ENCODE measurements around the gene TFEC.
"Not testable (repeated sequence)": the region's sequence is repeated elsewhere in the genome, so short reads cannot be mapped to it uniquely, and the experiment has no call there.

TFEC gene

DNA sequence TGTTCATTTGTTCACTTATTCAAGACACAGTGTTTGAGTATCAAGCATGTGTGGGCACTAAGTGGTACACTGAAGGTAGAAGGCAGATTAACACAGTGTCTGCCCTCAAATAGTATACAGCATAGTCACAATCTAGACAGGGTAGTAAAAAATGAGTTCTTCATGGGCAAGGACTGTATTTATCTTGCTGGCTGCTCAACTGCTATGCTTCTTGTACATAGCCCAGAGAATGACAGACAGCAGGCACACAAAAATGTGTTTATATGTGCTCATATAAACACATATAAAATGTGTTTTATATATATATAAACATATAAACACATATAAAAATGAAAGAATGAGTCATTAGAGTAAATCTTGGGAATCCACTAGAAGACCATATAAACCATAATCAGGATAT, 43.1 kb downstream of the TFEC start:
- no peak for DNase-seq

DNA sequence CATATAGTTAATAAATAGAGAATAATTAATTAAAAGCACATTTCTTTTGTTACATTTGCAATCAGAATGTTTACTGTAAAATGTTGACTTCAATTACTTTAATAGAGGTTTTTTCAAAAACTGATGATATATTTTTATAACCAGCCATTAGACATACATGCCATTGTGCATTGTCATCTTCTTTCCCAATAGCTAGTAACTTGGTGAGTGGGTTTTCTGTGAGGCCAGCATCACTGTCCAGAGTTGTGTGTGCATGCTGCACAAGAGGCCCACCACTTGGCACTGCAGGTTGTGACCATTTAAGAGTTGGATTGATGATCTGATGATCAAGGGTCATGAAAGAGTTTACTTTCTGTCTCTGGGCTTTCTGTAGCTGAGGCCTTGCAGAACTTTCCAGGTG, 46.5 kb downstream of the TFEC start:
- no peak for DNase-seq

DNA sequence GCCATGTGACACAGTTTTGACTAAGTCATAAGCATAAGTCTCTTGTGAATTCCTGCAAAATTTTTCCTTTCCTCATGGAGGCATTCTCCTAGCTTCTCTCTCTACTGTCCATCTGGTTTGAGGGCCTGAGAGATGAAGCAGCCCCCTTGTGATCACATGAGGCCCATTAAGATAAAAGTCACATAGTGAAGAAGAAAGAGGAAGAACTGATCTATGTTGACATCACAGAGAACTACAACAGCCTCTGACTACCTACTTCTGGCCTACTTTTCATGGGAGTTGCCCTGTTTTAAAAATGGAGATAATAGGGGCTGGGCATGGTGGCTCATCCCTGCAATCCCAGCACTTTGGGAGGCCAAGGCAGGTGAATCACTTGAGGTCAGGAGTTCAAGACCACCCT, 50.4 kb downstream of the TFEC start:
- DNase-seq = no peak

DNA sequence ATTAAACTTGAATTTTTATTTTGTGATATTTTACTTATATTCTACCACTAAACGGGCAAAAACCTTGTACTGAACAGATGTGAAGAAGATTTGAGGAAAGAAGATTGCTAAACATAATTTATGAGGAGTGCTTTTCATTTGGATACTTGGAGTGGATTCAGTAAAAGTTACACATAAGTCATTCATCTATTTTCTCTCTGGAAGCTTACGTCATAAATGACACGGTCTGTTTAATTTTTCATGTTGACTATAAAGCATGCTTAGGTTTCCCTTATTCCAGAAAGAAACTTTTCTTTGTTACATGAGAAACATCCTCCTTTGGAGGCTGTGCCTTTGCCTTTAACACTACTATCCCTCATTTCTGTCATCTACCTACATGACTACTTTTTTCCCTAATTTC, 53.9 kb downstream of the TFEC start:
- DNase-seq = no peak

DNA sequence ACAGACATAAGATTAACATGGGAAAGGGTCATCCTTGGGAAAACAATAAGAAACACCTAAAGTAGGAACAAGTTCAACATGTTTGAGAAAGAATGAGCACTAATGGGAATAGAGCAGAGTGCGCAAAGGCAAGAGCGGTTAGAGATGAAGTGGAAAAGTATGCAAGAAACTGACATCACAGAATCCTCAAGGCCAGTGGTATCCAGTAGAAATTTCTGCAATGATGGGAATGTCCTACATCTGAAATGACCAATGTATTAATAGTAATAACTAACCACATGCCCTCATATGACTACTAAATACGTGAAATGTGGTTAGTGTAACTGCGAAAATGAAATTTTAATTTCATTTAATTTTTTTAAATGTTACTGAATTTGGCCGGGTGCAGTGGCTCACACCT, 54.8 kb downstream of the TFEC start:
- DNase-seq = no peak

DNA sequence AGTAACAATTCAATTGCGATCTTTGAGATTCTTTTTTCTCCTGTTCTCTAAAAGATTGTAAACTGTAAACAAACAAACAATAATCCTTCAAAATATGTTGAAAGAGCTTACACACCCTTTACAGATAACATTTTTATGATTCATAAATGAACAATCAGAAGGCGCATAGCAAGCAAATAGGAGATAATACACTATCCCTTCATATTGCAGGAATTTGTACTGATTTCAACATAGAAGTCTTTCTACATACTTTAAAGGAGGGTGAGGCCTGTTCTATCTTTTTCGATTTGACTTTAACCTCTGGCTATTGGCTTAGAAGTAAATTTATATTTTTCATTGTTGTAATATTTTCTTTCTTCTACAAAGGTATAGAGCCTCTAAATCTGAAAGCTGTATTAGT, 57.2 kb downstream of the TFEC start:
- no peak for DNase-seq

DNA sequence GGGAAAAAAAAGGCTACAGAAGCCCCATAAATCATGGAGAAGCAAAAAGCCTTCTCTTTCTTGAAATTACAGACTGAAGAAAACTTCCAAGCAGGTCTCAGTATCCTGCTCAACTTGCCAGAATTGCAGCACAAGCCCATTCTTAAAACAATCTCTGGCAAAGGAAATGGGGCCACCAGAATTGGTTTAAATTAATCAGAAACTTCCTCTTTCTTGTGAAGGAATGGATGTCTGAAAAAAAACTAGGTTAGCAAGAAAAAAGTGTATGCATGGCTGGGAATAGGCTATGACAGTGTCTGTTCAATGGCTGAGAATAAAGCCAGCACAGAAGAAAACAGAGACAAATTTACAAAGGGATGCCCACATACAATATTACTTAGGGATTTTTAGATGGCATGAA, 59.1 kb downstream of the TFEC start:
- no peak for DNase-seq

DNA sequence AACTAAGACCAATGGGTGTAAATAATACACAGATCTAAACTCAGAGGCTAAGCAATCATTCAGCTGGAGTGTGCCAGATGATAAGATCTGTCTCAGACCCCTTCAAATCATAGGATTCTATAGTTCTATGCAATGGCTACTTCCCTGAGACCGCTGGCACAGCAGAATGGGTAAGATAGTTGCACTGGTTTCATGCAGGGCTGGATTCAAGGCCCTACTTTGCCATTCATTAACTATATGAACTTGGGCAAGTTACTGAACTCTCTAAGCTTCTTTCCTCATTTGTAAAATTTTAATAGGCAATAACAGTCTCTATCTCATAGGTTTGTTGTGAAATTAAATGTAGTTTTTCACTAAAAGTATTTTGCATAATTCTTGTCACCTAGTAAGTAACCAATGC, 62.0 kb downstream of the TFEC start:
- DNase-seq = no peak

DNA sequence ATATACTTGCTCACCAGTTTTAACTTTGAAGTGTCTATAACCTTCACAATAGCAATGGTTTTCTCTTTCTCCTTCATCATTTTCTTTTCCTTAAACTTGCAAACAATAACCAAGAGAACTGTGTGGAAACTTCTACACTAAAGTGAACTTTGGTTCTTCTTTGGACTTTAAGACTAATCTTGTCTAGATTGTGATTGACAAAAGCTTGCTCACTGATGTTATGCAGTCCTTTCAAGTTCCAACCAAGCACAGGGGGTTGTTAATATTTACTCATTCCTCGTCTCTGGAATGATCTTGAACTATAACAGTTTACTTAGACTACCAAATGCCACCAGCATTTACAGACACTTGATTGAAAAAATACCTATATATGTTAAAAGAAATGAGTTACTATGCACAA, 62.4 kb downstream of the TFEC start:
- DNase-seq = no peak

DNA sequence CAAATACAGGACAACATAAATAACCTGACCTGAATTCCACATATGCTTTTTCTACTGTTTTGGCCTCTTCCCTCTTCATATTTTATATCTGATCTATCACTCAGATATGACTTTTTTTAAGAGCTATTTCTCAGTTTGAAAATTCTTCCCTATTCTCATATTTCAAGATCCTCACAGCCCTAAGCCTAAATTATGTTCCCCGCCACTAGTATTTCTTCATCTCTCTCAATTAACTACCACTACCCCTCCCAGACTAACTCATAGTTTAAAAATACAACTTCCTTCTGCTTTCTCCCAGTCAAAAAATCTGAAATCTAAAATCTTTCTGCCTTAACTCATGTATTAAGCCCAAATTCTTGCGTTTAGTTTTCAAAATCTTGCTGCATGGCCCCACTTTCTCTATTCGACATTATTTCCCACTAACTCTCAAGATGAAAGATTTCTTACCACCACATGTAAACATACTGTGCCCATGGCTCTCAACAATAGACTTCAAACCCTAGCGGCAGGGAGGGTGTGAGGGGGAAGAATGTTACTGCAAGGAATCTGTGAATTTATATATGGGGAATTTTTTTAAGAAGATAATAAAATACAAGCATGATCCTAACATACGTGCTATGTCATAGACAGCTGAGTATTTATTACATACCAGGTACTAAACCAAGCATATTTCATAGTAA, 64.6 kb downstream of the TFEC start:
- no peak for DNase-seq

DNA sequence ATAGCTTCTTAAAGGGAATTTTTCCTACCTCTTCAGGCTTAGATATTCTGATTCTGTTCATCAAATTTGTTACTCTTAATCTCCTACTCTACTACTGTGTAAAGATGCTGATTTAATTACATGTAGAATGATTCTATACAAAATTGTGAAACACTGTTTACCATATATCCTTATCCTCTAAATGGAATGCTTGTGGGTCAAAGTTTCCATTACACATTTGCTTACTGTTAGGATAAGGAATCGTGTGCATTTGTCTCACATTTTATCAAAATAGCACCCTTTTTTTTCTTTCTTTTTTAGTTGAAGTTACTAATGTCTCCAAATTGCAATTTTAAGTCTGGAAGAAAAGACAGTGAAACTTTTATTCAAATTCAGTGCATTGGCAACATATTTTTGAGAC, 65.3 kb downstream of the TFEC start:
- no peak for DNase-seq

DNA sequence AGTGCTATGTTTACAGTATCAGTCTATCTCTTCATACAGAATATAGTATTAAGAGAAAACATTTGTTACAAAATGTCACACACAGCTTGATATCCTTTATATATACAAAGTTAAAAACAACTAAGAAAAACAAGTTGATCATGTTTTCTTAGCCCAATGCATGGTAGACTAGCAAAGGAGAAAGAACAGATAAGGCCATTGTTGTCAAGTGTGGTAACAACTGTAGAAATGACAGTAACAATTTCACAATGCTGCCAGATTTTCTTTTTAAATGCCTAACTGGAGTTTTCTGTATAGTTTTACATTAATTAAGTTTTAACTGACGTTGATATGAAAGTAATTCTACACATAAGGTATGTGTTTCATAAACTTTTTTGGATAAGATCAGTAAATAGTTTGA, 65.8 kb downstream of the TFEC start:
- DNase-seq = no peak

DNA sequence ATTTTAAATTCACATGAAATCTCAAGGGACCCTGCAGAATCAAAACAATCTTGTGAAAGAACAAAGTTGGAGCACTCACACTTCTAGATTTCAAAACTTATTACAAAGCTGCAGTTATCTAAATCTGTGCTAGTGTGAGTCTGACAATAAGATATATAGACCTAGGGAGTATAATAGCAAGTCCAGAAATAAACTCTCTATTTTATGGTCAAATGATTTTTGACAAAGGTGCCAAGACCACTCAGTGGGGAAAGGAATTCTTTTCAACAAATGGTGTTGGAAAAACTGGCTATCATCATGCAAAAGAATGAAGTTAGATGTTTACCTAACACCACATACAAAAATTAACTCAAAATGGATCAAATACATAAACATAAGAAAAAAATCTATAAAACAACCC, 68.2 kb downstream of the TFEC start:
- no peak for DNase-seq

DNA sequence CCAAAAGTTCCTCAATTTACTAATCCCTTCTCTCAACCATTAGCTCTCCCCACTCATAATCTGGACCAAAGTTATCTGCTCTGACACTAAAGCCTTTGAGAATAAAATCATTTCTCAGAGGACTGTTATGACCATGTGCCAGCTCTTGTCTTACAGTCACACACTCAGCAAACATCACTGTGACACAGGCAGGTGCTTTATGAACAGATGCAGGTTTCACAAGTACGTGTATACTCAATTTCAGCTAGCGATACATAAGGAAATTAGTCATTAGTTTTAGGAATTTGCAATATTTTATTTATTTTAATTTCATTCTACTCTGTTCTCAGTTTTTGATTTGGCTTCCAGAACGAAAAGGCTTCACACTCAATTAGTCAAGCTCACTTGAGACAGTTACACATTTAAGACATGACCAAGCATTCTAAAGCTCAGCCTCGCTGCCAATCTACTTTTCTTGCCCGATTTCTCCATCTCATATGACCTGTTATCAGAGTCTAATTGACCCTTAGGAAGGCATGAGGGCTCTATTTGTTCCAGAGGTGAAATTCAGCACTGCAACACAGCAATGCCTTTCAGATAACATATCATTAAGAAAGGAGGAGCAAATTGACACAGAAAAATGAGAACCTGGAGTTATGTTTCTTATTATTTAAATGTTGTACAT, 76.8 kb downstream of the TFEC start:
- DNase-seq = no peak

DNA sequence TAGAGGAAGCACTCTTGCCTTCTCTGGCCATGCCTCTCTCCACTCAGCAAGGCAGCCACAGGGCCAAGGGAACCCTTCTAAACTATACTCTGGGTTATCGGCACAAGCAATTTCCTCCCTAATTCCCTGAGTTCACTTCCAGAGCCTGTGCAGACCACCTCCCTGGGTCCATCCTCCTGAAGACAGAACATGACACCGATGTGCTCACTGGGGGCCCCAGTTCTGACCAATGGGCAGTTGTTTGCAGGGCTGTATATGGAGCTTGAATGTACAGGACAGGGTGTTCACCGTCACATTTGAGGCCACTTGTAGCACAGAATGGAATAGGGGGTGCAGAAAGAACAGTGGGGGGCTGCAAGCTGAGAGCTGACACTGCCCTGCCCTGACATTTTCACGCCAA, 77.7 kb downstream of the TFEC start:
- no peak for DNase-seq

DNA sequence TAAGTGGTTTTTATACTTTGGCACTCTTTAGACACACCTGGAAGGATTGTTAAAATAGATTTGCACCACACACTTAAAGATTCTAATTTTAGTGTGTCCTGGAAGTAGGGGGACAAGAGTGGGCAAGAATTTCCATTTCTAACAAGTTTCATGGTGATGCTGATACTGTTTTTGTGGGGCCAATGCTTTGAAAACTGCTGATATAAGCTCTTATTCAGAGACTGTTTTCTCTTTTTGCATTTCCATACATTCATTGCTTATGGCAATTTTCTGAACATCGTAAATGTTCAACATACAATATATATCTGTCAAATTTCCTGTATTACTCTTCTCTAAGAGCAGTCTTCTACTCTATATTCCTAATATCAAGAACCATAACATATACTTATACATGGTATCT, 79.0 kb downstream of the TFEC start:
- no peak for DNase-seq

DNA sequence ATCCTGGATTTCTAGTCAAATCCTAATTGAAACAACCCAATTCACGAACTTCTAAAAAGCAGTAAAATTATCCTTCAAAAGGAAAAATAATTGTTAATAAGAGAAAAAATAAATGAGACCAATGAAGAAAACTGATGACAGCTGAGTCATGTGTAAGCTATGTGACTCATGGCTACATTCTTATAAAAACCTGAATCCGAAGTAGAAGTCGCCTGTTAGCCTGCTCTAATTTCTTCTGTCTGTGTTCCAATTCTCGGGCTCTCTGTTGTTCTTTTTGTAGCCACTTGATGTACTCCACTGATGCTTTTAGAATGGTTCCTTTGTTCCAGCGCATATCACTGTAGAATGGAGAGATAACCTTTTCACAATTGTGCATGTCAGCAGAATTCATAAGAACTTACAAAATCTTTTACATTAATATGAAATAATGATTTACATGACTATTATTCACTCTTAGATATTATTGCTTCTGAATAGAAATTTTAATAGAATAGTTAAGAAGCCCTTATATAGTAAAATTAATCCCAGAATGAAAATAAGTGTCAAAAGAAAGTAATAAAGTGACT, 88.8 kb downstream of the TFEC start:
- no peak for DNase-seq

DNA sequence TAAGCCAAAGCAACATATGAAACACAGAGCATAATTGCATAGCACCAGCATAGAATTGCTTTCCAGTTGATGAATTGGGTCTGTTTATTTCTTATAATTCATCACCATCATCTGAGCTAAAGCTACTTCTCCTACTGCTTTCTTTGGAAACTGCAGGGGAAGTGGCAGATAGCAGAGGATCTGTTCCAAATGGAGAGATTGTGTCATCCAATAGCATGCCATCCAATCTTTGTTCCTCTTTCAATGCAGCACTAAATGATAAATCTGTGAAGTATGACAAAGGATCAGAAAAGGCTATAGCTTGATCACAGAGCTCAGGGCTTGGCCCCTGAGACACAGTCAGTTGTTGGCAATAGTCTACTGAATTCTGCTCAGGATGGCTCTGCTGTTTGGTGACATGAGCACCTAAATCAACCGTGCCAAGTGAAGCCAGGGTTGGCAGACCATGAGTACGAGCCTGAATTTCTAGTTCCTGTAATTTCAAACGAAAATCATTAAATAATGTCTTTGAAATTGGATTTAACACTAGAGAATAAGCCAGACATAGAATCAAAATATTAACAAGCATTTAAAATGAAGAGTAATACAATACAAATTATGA, 90.0 kb downstream of the TFEC start:
- DNase-seq = no peak

DNA sequence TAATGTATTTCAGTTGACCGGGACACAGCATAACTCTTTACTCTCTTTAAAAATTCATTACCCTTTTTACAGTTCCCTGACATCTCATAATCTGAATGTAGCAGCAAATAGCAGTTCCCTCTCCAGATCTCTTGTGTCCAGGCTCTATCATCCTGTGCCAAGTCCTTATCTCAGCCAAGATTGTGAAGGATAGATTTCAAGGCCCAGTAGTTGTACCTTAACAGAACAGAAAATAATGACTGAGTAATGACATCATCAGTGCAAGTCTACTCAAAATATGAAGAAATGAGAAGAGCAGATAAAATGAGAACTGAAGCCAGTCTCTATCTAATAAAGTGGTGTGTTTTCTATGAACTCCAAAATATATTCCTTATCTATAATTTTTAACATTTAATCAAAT, 92.6 kb downstream of the TFEC start:
- no peak for DNase-seq

DNA sequence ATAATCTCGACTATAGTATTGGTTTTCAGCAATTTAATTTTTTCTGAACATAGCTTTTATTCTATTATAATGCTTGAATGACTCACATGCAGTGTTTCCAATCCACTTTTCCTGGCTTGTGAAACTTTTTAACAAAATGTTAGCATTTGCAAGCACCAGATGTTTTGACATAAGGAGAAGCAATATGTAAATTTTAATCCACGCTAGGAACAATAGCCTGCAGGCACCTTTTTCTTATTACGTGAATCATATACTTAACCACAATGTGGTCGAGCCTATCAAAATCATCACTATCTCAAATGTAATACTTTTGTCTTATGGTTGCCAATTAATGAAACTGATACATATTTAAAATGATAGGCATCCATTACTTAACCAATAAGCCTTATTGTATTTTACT, 97.1 kb downstream of the TFEC start:
- no peak for DNase-seq

DNA sequence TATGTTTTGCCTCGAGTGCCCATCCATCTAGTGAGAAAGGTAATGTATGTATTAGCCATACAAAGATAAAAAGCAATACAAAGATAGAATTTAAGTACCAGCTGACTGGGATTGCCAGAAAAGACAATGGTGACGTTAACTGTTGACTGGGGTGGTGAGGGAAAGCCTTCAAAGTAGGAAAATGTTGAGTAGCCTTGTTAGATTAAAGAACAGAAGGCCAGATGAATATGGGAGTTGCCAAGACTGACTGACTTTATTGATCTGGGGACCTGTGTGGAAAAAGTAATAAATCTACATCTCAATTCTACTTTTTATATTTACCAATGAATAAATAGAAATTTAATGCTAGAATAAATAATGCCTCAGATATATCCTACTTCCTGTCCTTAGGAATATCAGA, 97.7 kb downstream of the TFEC start:
- DNase-seq = no peak

DNA sequence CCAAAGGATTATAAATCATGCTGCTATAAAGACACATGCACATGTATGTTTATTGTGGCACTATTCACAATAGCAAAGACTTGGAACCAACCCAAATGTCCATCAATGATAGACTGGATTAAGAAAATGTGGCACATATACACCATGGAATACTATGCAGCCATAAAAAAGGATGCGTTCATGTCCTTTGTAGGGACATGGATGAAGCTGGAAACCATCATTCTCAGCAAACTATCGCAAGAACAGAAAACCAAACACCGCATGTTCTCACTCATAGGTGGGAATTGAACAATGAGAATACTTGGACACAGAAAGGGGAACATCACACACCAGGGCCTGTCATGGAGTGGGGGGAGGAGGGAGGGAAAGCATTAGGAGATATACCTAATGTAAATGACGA, 100.4 kb downstream of the TFEC start:
- DNase-seq = not testable (repeated sequence)

DNA sequence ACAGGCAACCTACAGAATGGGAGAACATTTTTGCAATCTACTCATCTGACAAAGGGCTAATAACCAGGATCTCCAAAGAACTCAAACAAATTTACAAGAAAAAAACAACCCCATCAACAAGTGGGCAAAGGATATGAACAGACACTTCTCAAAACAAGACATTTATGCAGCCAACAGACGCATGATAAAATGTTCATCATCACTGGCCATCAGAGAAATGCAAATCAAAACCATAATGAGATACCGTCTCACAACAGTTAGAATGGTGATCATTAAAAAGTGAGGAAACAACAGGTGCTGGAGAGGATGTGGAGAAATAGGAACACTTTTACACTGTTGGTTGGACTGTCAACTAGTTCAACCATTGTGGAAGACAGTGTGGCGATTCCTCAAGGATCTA, 100.8 kb downstream of the TFEC start:
- DNase-seq = not testable (repeated sequence)

DNA sequence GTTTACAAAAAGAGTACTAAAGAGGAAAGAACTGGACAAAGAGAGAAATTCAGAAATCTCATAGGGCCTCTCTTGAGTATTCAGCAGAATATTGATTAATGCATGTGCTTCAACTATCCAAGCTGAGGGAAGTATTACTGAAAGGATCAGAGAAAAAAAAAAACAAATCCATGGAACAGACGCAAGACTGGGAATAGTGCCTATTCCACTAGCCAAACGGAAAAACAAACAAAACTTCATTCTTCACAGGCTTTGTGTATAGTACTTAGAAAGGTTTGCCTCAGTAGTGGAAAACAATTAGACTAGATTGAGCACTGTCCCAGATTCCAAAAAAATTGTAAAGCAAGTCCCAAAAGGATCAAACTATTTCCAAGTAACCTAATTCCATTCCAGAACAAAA, 106.2 kb downstream of the TFEC start:
- no peak for DNase-seq
